Left ventricle myocardium inferior (tissue), 1 donor: ENCODE results near the gene IFNG. TPM values are rescaled to one million over a fixed set of nuclear protein-coding genes. Genes with fewer than 3 reads are reported as not detected.

Experiments used
- DNase-seq: peaks from one replicate; pipeline ENCODE4 v3.0.0-alpha.2; 2020
- H3K27ac ChIP-seq: fragments of 200-600 bp; replicated peaks from 2 replicates; pipeline ENCODE4 v1.8.0; 2021
- H3K27me3 ChIP-seq: fragments of 200-600 bp; 2 replicates; pipeline ENCODE4 v1.8.0; 2021; ENCODE audit warnings: low read depth
- H3K36me3 ChIP-seq: fragments of 200-600 bp; 2 replicates; pipeline ENCODE4 v1.8.0; 2021
- H3K4me1 ChIP-seq: fragments of 200-600 bp; 2 replicates; pipeline ENCODE4 v1.8.0; 2021
- H3K4me3 ChIP-seq: fragments of 200-600 bp; 2 replicates; pipeline ENCODE4 v1.8.0; 2021; ENCODE audit warnings: mild to moderate bottlenecking, moderate library complexity
- H3K9me3 ChIP-seq: fragments of 200-600 bp; replicated peaks from 2 replicates; pipeline ENCODE4 v1.8.0; 2021
- intact Hi-C: fragments of 100-400 bp; cut with micrococcal nuclease; formaldehyde crosslinking; loops from one replicate; pipeline ENCODE4 v1.11.0; 2022
- total RNA-seq: library from RNA; stranded (reverse); fragmentation: NEBNext Ultra II Directional; extraction: Animal tissue kit (Norgen Biotek cat#: 25700); gene quantifications from one replicate; pipeline ENCODE4 v1.2.1, GENCODE V29; 2021
- TF ChIP-seq, protein P1 (sequence below): fragments of 200-600 bp; IDR thresholded peaks from 2 replicates; pipeline ENCODE4 v1.8.0; 2021; ENCODE audit warnings: antibody characterized with exemption, mild to moderate bottlenecking, borderline replicate concordance
- donor health status: DM: no; HTN: yes; CAD: no; lungs with severe emphysema.

Gene IFNG
- total RNA-seq, 1 donor from 2014 or later: not detected

DNA sequence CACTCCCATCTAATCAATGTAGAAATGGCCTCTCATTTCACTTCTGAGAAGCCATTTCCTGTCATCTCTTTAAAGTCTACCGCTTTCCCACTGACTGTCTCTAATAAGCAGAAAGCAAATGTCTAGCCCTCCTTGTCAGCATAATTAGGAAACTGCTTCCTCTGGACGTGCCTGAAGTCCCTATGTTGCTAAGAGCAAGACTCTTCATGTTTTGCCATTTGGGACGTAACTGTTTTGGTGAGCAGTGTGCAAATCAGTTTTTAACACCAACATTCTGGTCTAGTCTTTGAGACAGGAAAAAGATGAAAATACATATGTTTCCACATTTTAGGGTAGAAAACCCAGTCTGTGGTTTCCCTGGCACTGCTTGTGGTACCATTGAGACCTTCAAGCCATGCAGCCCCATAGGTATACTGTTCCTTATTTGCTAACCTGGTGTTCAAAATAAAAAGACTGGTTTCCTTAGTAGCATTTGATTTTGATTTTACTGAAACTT is 22.2 kb downstream of the IFNG start:
- H3K27ac ChIP-seq: no peak overlapping the region
- DNase-seq: no peak
- no peaks in the 10 kb centered on the region for H3K27me3 ChIP-seq
- no peak overlapping the region for H3K4me3 ChIP-seq
- H3K36me3 ChIP-seq: no peaks in the 10 kb centered on the region
- intact Hi-C loops: no loop called here
- H3K4me1 ChIP-seq: no peaks in the 10 kb centered on the region
- no peaks in the 10 kb centered on the region for H3K9me3 ChIP-seq
- TF ChIP-seq, protein P1, sequence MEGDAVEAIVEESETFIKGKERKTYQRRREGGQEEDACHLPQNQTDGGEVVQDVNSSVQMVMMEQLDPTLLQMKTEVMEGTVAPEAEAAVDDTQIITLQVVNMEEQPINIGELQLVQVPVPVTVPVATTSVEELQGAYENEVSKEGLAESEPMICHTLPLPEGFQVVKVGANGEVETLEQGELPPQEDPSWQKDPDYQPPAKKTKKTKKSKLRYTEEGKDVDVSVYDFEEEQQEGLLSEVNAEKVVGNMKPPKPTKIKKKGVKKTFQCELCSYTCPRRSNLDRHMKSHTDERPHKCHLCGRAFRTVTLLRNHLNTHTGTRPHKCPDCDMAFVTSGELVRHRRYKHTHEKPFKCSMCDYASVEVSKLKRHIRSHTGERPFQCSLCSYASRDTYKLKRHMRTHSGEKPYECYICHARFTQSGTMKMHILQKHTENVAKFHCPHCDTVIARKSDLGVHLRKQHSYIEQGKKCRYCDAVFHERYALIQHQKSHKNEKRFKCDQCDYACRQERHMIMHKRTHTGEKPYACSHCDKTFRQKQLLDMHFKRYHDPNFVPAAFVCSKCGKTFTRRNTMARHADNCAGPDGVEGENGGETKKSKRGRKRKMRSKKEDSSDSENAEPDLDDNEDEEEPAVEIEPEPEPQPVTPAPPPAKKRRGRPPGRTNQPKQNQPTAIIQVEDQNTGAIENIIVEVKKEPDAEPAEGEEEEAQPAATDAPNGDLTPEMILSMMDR: no peak

DNA sequence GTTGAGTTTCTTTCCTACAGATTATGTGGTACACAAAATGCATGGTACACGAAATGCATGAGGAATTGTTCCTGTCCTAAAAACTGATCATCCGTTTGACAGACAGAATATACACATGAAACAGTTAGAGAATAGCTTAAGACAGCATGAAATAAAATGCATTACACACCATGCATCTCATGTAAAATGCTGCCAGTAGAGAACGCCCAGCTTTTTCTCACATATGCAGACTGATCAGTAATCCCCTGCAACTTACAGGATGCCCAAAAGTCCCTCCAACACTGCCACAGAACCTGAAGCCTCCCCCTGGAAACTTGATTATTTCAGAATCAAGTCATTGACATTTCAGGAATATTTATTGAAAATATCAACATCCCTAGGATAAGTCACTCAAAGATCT is 24.0 kb downstream of the IFNG start:
- no peaks in the 10 kb centered on the region for H3K4me1 ChIP-seq
- no peaks in the 10 kb centered on the region for H3K27me3 ChIP-seq
- no peak for DNase-seq
- H3K36me3 ChIP-seq: no peaks in the 10 kb centered on the region
- H3K4me3 ChIP-seq: no peak overlapping the region
- peaks cover 15% of the 10 kb centered on the region for H3K9me3 ChIP-seq
- H3K27ac ChIP-seq: no peak overlapping the region
- intact Hi-C loops: no loop called here
- TF ChIP-seq, protein P1: no peak

DNA sequence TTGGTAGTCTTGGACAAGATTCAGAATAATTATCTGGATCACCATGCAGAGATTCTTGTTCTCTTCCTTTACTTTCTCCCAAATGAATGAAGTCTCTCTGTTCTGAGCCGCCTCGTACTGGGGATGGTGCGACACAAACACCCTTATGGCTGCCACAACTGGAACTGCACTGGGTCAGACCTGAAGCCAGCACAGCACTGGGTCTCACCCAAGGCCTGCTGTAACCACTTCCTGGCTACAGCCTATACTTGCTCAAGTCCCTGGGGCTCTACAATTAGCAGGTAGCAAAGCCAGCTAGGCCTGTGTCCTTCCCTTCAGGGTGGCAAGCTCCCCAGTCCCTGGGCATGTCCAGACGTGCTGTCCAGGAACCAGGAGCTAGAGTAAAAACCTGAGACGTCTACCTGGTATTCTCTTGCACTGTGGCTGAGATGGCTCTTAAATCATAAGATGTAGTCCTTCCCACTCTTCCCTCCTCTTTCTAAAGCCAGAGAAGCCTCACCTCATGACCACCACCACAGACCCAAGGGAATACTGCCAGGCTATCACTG is 27.6 kb downstream of the IFNG start:
- Histone ChIP-seq H3K4me3 (no peak overlapping the region), H3K4me1 (no peaks in the 10 kb centered on the region), H3K36me3 (no peaks in the 10 kb centered on the region), H3K9me3 (peaks cover 41% of the 10 kb centered on the region), H3K27me3 (no peaks in the 10 kb centered on the region), H3K27ac (no peak overlapping the region)
- DNase-seq: no peak
- TF ChIP-seq, protein P1: no peak
- intact Hi-C loops: no loop called here

DNA sequence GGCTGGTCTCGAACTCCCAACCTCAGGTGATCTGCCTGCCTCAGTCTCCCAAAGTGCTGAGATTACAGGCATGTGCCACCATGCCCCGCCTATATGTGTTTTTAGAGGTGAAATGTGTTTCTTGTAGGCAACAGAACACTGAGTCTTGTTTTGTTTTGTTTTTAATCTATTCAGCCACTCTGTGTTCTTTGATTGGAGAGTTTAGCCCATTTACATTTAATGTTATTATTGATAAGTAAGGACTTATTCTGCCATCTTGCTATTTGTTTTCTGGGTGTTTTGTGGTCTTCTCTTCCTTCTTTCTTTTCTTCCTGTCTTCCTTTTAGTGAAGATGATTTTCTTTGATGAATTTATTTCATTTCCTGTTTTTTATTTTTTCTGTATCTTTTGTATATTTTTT is 29.6 kb downstream of the IFNG start:
- no peak for DNase-seq
- no peaks in the 10 kb centered on the region for H3K27me3 ChIP-seq
- no peak overlapping the region for H3K4me3 ChIP-seq
- peaks cover 49% of the 10 kb centered on the region for H3K9me3 ChIP-seq
- intact Hi-C loops: no loop called here
- no peaks in the 10 kb centered on the region for H3K4me1 ChIP-seq
- H3K36me3 ChIP-seq: no peaks in the 10 kb centered on the region
- no peak overlapping the region for H3K27ac ChIP-seq
- TF ChIP-seq, protein P1: no peak

DNA sequence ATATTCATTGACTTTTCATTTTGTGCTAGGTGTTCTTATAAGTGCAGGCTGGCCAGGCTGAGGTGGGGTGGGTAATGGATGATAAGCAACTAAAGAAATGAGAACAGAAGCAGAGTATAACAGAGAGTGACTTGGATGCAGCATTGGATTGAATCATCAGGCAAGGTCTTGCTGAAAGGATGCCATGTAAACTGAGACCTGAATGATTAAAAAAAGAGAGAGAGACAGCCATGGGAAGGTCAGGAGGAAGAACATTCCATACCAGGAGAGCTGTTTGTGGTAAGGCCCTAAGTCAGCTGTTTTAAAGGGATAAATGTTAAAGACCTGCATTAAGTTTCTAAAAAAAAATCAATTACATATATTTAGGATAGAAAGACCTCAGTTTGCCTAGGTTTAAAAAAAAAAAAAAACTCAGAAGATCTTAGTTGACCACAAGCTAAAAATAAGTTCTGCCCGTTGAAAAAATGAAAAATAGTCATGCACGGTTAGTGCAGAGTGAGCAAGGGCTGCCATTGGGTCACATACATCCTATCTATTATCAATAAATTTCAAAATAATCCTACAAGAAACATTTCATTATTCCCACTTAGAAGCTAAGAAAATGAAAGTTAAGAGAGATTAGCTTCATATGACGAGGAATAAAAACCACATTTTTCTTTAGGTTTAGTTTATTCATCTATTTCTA is 37.2 kb downstream of the IFNG start:
- no peaks in the 10 kb centered on the region for H3K27me3 ChIP-seq
- no peak overlapping the region for H3K27ac ChIP-seq
- H3K9me3 ChIP-seq: peaks cover 12% of the 10 kb centered on the region
- no peaks in the 10 kb centered on the region for H3K4me1 ChIP-seq
- DNase-seq: no peak
- H3K4me3 ChIP-seq: no peak overlapping the region
- no peaks in the 10 kb centered on the region for H3K36me3 ChIP-seq
- intact Hi-C loops: no loop called here
- TF ChIP-seq, protein P1: no peak
